K562 (cell line): ENCODE measurements around the gene NEK5. TPM values are rescaled to one million over a fixed set of nuclear protein-coding genes. Genes with fewer than 3 reads are reported as not detected.

Experiments used
- ASH1L ChIP-seq: fragments of 450-650 bp; IDR thresholded peaks from 2 replicates; pipeline ENCODE4 v1.6.1; 2018; ENCODE audit warnings: borderline replicate concordance, mild to moderate bottlenecking, low read depth; ENCODE audit not compliant: partially characterized antibody
- CBFA2T3 ChIP-seq: fragments of 450-650 bp; IDR thresholded peaks from 2 replicates; pipeline ENCODE4 v1.6.1; 2017
- CHD1 ChIP-seq: fragments of 200-600 bp; sonication (generic); IDR thresholded peaks from one replicate; pipeline ENCODE4 v1.6.1; 2012; ENCODE audit warnings: mild to moderate bottlenecking, moderate library complexity, low read length, inconsistent platforms
- CHD4 ChIP-seq: fragments of 200-600 bp; sonication (generic); IDR thresholded peaks from 3 replicates; pipeline ENCODE4 v1.6.1; 2012; ENCODE audit warnings: low read depth, mild to moderate bottlenecking, mixed read lengths, low read length, inconsistent platforms; ENCODE audit not compliant: insufficient read depth, insufficient replicate concordance, poor library complexity, severe bottlenecking
- CSDE1 ChIP-seq, 2 experiments: fragments of 450-650 bp; IDR thresholded peaks; 2 replicates each; pipeline ENCODE4 v1.6.1; 2016; ENCODE audit warnings: mild to moderate bottlenecking in 1 of 2
- CUX1 ChIP-seq: fragments of 200-800 bp; sonication (Bioruptor generic); IDR thresholded peaks from 2 replicates; pipeline ENCODE4 v1.6.1; 2016; ENCODE audit warnings: missing genetic modification characterization, missing compliant biosample characterization
- DNMT1 ChIP-seq: fragments of 450-650 bp; IDR thresholded peaks from 2 replicates; pipeline ENCODE4 v1.6.1; 2016; ENCODE audit warnings: antibody characterized with exemption, mild to moderate bottlenecking
- ELF4 ChIP-seq: fragments of 450-650 bp; formaldehyde crosslinking; IDR thresholded peaks from 2 replicates; pipeline ENCODE4 v1.4.0; 2022; ENCODE audit warnings: missing genetic modification characterization
- HMBOX1 ChIP-seq: sonication (generic); IDR thresholded peaks from 2 replicates; pipeline ENCODE4 v1.6.1; 2016
- ILF3 ChIP-seq: fragments of 450-650 bp; IDR thresholded peaks from 2 replicates; pipeline ENCODE4 v1.6.1; 2018; ENCODE audit warnings: antibody characterized with exemption, mild to moderate bottlenecking, moderate library complexity, borderline replicate concordance
- IRF1 ChIP-seq: sonication (generic); formaldehyde crosslinking; IDR thresholded peaks from 2 replicates; pipeline ENCODE4 v1.8.0; 2022; ENCODE audit warnings: missing genetic modification reagents, mild to moderate bottlenecking, borderline replicate concordance
- KDM1A ChIP-seq, 2 experiments: fragments of 450-650 bp; IDR thresholded peaks; 2 replicates each; pipeline ENCODE4 v1.6.1; 2016; ENCODE audit warnings: mild to moderate bottlenecking in 2 of 2
- MAFF ChIP-seq: IDR thresholded peaks from 2 replicates; pipeline ENCODE4 v1.6.1; 2012; ENCODE audit warnings: low read length, improper control_type of control experiment
- MXI1 ChIP-seq: IDR thresholded peaks from 2 replicates; pipeline ENCODE4 v1.6.1; 2011; ENCODE audit warnings: low read depth, mild to moderate bottlenecking, improper control_type of control experiment, low read length
- NFRKB ChIP-seq: fragments of 450-650 bp; IDR thresholded peaks from 2 replicates; pipeline ENCODE4 v1.6.1; 2016; ENCODE audit warnings: low read depth
- PHF20 ChIP-seq: fragments of 450-650 bp; IDR thresholded peaks from 2 replicates; pipeline ENCODE4 v1.6.1; 2018; ENCODE audit not compliant: partially characterized antibody
- RBFOX2 ChIP-seq: fragments of 200-400 bp; formaldehyde crosslinking; IDR thresholded peaks from 2 replicates; pipeline ENCODE4 v1.6.1; 2017; ENCODE audit warnings: low read depth, mild to moderate bottlenecking, low read length, moderate library complexity
- SRF ChIP-seq, 2 experiments: fragments of 250-450, 450-650 bp in 1 of 2; sonication (Bioruptor Pico) in 1 of 2; sonication (generic) in 1 of 2; formaldehyde crosslinking; IDR thresholded peaks; 2 replicates each; pipeline versions ENCODE4 v1.5.0 to v1.5.1; 2020 to 2022; ENCODE audit warnings: mild to moderate bottlenecking in 1 of 2, missing genetic modification reagents in 1 of 2
- TARDBP ChIP-seq: fragments of 450-650 bp; IDR thresholded peaks from 2 replicates; pipeline ENCODE4 v1.6.1; 2016
- TBL1XR1 ChIP-seq, 2 experiments: IDR thresholded peaks; 2 replicates each; pipeline ENCODE4 v1.6.1; 2012; ENCODE audit warnings: improper control_type of control experiment in 2 of 2, low read length in 2 of 2, mild to moderate bottlenecking in 1 of 2
- ZFPM2 ChIP-seq: fragments of 250-450 bp; sonication (Bioruptor Pico); IDR thresholded peaks from 2 replicates; pipeline ENCODE4 v1.5.1; 2022; ENCODE audit warnings: mild to moderate bottlenecking
- ZNF561 ChIP-seq: fragments of 450-650 bp; formaldehyde crosslinking; conservative IDR thresholded peaks from 2 replicates; pipeline ENCODE4 v1.4.0; 2020; ENCODE audit warnings: mild to moderate bottlenecking, moderate library complexity
- ZSCAN32 ChIP-seq: fragments of 450-650 bp; formaldehyde crosslinking; IDR thresholded peaks from 2 replicates; pipeline ENCODE4 v1.4.0; 2020; ENCODE audit warnings: mild to moderate bottlenecking, moderate library complexity
- polyA plus RNA-seq, 8 experiments: library from polyadenylated mRNA; depleted of rRNA in 4 of 8; stranded (reverse) in 5 of 8; unstranded in 3 of 8; fragments of >200 nt; fragmentation: Nextera tagmentation in 2 of 8; fragmentation: Illumina TruSeq in 1 of 8; extraction: Ambion mirVana in 2 of 8; extraction: Trizol in 1 of 8; gene quantifications; 2 replicates each; pipeline versions ENCODE4 v1.2.1 to v1.2.3, GENCODE V29; 2011 to 2014; ENCODE audit warnings: inconsistent platforms in 1 of 8, missing spikeins in 1 of 8
- total RNA-seq, 7 experiments: library from RNA; depleted of rRNA in 6 of 7; stranded (reverse); fragments of >200 nt in 6 of 7; fragmentation: Illumina TruSeq in 2 of 7; extraction: Trizol in 2 of 7; gene quantifications; 2 replicates each; pipeline versions ENCODE4 v1.2.1 to v1.2.3, GENCODE V29; 2011 to 2021; ENCODE audit warnings: low replicate concordance in 1 of 7

The NEK5 gene
- total and polyA plus RNA-seq, 9 of the 15 experiments (the other 6 are each of a cell fraction or from before 2014, with no cell fraction given) = 0.09 to 0.44 (median 0.33) TPM

- TF ChIP-seq ELF4 (CRISPR knock-in tag) = no peak
- no peak for TF ChIP-seq CHD4
- peak; percentile 76 for TF ChIP-seq RBFOX2
- no peak for TF ChIP-seq DNMT1
- TF ChIP-seq ASH1L = peak; percentile 84
- TF ChIP-seq ZNF561 (CRISPR knock-in tag) = no peak
- no peak for TF ChIP-seq MAFF
- no peak for TF ChIP-seq KDM1A (IDR thresholded peaks at IDR 0.05)
- no peak for TF ChIP-seq ZSCAN32 (CRISPR knock-in tag)
- no peak for TF ChIP-seq SRF (CRISPR knock-in tag; IDR thresholded peaks at IDR 0.05)
- TF ChIP-seq TBL1XR1 (IDR thresholded peaks at IDR 0.05; ENCODE audit: low read length in 2 of 2) = no peak
- TF ChIP-seq CHD1 = no peak
- TF ChIP-seq ZFPM2 (CRISPR knock-in tag) = no peak
- TF ChIP-seq IRF1 = no peak
- 0 out of 2 replicates have a peak, but pooled peaks have one; percentile 46 for TF ChIP-seq TARDBP
- TF ChIP-seq CUX1 (CRISPR knock-in tag) = no peak
- no peak for TF ChIP-seq HMBOX1
- TF ChIP-seq NFRKB = 0 out of 2 replicates have a peak, but pooled peaks have one; percentile 62
- TF ChIP-seq MXI1 = peak; percentile 47; the same call in 1 of the 2 replicates
- TF ChIP-seq CBFA2T3 = no peak
- TF ChIP-seq ILF3 = no peak
- no peak for TF ChIP-seq CSDE1 (IDR thresholded peaks at IDR 0.05)
- TF ChIP-seq PHF20 = peak; percentile 76
Observed at GRCh38 chr13:52011632-52012511, 117.0 kb downstream of the NEK5 start, which contains the start of gene ALG11 (continued).
